ENCODE measurements around the gene FNDC10.

The FNDC10 gene

GRCh38 chr1:1577367-1578011 is 22.4 kb downstream of the FNDC10 start:
- no peak for TF ChIP-seq CTCF (IDR thresholded peaks at IDR 0.05)

- TF ChIP-seq CTCF (IDR thresholded peaks at IDR 0.05), result no peak
Measured at GRCh38 chr1:1574721-1575537, 25.0 kb downstream of the FNDC10 start, which contains the start of gene SSU72. TSS of gene SSU72 (minus strand) at chr1:1574863. CDS start at chr1:1574557, 306 bp downstream.

- no peak for TF ChIP-seq CTCF (IDR thresholded peaks at IDR 0.05)
Measured at GRCh38 chr1:1573843-1574720, 25.9 kb downstream of the FNDC10 start.

- no peak for TF ChIP-seq CTCF (IDR thresholded peaks at IDR 0.05)
Measured at GRCh38 chr1:1569341-1569740, 30.6 kb downstream of the FNDC10 start.

- TF ChIP-seq CTCF (IDR thresholded peaks at IDR 0.05), result no peak
Measured at GRCh38 chr1:1567891-1568291, 32.0 kb downstream of the FNDC10 start.

GRCh38 chr1:1567152-1567875 is 32.6 kb downstream of the FNDC10 start:
- no peak for TF ChIP-seq CTCF (IDR thresholded peaks at IDR 0.05)

GRCh38 chr1:1565340-1565739 is 34.6 kb downstream of the FNDC10 start:
- no peak for TF ChIP-seq CTCF (IDR thresholded peaks at IDR 0.05)

Measured in LNCAP (cell line).